ENCODE results near the gene CADM1. TPM values are rescaled to one million over a fixed set of nuclear protein-coding genes. Genes with fewer than 3 reads are reported as not detected.

Gene CADM1
- total RNA-seq (2022) (not detected in 2 replicates), Bru-seq, nascent RNA (percentile 1 among the genes with signal in this experiment), BruChase-seq, experiment 1, labeled RNA remaining after a 6-hour chase (percentile 0 among the genes with signal in this experiment), BruChase-seq, experiment 2, labeled RNA remaining after a 2-hour chase (percentile 1 among the genes with signal in this experiment)
- long read RNA-seq, result 0 reads

- peak within 1 kb of the TSS; percentile 63 for H3K4me3 Mint-ChIP-seq (ENCODE audit: unreplicated experiment)
- no peaks in the 10 kb centered on the region for H3K9me3 Mint-ChIP-seq (ENCODE audit: unreplicated experiment)
- ChIA-PET POLR2A (no interaction called here), CTCF (no interaction called here)
- intact Hi-C loops (cut with micrococcal nuclease), result no loop called here
- H3K27ac Mint-ChIP-seq (ENCODE audit: low read depth, unreplicated experiment), result peak within 1 kb of the TSS; percentile 19
- peaks cover 5% of the 10 kb centered on the region for H3K4me1 Mint-ChIP-seq (ENCODE audit: insufficient read depth, unreplicated experiment)
- peaks cover 40% of the 10 kb centered on the region for H3K27me3 Mint-ChIP-seq (ENCODE audit: insufficient read depth, unreplicated experiment)
- BruUV-seq (replicated peaks), result no TSS peak
- no peaks in the 10 kb centered on the region for H3K36me3 Mint-ChIP-seq (ENCODE audit: insufficient read depth, unreplicated experiment)
- DNase-seq (ENCODE audit: unreplicated experiment), result no peak
- TF ChIP-seq, protein P1, sequence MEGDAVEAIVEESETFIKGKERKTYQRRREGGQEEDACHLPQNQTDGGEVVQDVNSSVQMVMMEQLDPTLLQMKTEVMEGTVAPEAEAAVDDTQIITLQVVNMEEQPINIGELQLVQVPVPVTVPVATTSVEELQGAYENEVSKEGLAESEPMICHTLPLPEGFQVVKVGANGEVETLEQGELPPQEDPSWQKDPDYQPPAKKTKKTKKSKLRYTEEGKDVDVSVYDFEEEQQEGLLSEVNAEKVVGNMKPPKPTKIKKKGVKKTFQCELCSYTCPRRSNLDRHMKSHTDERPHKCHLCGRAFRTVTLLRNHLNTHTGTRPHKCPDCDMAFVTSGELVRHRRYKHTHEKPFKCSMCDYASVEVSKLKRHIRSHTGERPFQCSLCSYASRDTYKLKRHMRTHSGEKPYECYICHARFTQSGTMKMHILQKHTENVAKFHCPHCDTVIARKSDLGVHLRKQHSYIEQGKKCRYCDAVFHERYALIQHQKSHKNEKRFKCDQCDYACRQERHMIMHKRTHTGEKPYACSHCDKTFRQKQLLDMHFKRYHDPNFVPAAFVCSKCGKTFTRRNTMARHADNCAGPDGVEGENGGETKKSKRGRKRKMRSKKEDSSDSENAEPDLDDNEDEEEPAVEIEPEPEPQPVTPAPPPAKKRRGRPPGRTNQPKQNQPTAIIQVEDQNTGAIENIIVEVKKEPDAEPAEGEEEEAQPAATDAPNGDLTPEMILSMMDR (IDR thresholded peaks at IDR 0.05; ENCODE audit: unreplicated experiment), result no peak
Measured at GRCh38 chr11:115504276-115505158, at the start of gene CADM1. CADM1 (minus strand) TSS chr11:115504415.

DNA sequence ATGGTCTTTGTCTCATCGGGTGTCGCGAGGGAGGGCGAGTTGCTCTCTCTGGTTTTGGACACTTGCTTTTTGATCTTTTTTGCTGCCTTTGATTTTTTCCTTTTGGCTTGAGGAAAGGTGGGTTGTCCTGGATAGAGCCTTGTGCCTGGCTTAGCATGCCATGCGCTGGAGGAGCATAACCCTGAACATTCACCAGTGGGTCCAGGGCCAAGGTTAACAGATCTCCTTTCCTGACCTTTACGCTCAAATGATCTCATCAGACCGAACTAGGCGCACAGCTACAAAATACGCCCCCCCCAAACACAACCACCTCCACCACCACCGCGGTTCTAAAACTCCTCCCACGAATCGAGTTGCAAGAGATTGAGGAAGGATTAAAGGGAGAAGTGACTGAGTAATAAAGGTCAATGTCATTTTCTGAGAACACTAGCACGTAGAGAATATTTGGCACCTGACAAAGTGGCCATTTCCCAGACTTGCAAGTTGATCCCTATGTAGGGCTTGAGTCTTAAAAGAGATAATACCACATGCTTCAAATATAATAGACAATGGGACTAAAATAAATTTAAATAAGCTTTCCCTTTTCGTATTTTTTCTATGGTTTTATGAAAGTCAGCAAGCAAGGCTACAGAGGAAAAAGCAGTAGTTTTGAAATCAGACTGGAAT, 48.7 kb upstream of the CADM1 start:
- no peaks in the 10 kb centered on the region for H3K4me1 Mint-ChIP-seq (ENCODE audit: insufficient read depth, unreplicated experiment)

GRCh38 chr11:115552151-115552772, 48.0 kb upstream of the CADM1 start:
- H3K9me3 Mint-ChIP-seq (ENCODE audit: unreplicated experiment), result no peaks in the 10 kb centered on the region

More for the DNA sequence above, 48.7 kb upstream of the CADM1 start:
- no peak for DNase-seq (ENCODE audit: unreplicated experiment)
- TF ChIP-seq, protein P1 (IDR thresholded peaks at IDR 0.05; ENCODE audit: unreplicated experiment), result no peak
- Mint-ChIP-seq H3K27me3 (ENCODE audit: insufficient read depth, unreplicated experiment) (no peaks in the 10 kb centered on the region), H3K9me3 (ENCODE audit: unreplicated experiment) (no peaks in the 10 kb centered on the region), H3K36me3 (ENCODE audit: insufficient read depth, unreplicated experiment) (no peaks in the 10 kb centered on the region), H3K27ac (ENCODE audit: low read depth, unreplicated experiment) (no peak overlapping the region), H3K4me3 (ENCODE audit: unreplicated experiment) (no peak overlapping the region)
- POLR2A ChIA-PET, result no interaction called here
- CTCF ChIA-PET, result no interaction called here
- intact Hi-C loops (cut with micrococcal nuclease), result no loop called here
- BruUV-seq (replicated peaks), result no TSS peak

More at GRCh38 chr11:115552151-115552772, 48.0 kb upstream of the CADM1 start:
- Mint-ChIP-seq H3K36me3 (ENCODE audit: insufficient read depth, unreplicated experiment) (no peaks in the 10 kb centered on the region), H3K4me1 (ENCODE audit: insufficient read depth, unreplicated experiment) (no peaks in the 10 kb centered on the region), H3K4me3 (ENCODE audit: unreplicated experiment) (no peak overlapping the region), H3K27me3 (ENCODE audit: insufficient read depth, unreplicated experiment) (no peaks in the 10 kb centered on the region), H3K27ac (ENCODE audit: low read depth, unreplicated experiment) (no peak overlapping the region)
- ChIA-PET CTCF (no interaction called here), POLR2A (no interaction called here)
- BruUV-seq (replicated peaks), result no TSS peak
- intact Hi-C loops (cut with micrococcal nuclease), result no loop called here
- TF ChIP-seq, protein P1 (IDR thresholded peaks at IDR 0.05; ENCODE audit: unreplicated experiment), result no peak
- no peak for DNase-seq (ENCODE audit: unreplicated experiment)
